Measurements from ENCODE around the gene ATG10. TPM values are rescaled to one million over a fixed set of nuclear protein-coding genes. Genes with fewer than 3 reads are reported as not detected.
"Not testable (repeated sequence)": the region's sequence is repeated elsewhere in the genome, so short reads cannot be mapped to it uniquely, and the experiment has no call there.

ATG10 gene
- polyA plus RNA-seq, 1 of the 3 experiments (the other 2 are of a cell fraction) = 3.2 TPM

- H3K27ac ChIP-seq (ENCODE audit: low read depth in 2 of 2, low read length in 1 of 2); H3K4me3 ChIP-seq (ENCODE audit: low read depth in 2 of 2, low read length in 1 of 2); DNase-seq; H3K27me3 ChIP-seq (ENCODE audit: insufficient read depth); H2AFZ ChIP-seq (ENCODE audit: low read depth); H3K9ac ChIP-seq; H3F3A ChIP-seq (replicated peaks; ENCODE audit: insufficient read depth); H3K9me2 ChIP-seq; POLR2A ChIA-PET; H4K20me1 ChIP-seq (ENCODE audit: insufficient read depth); H3K79me2 ChIP-seq (ENCODE audit: insufficient read depth); CTCF ChIA-PET; H3K4me2 ChIP-seq; H3K4me1 ChIP-seq (ENCODE audit: control insufficient read depth in 1 of 2, insufficient read depth in 2 of 2, low read depth in 1 of 2, low read length in 1 of 2); H3K9me3 ChIP-seq: not testable (repeated sequence)
- no CpG with 5 or more reads among the region's 30 CpGs for WGBS (ENCODE audit: low lambda C conversion rate)
- H3K36me3 ChIP-seq (replicated peaks in 1 of 2; ENCODE audit: control insufficient read depth in 1 of 2, insufficient read depth in 2 of 2, low read length in 1 of 2) = peaks cover 12 to 20% of the 10 kb centered on the region in 2 experiments
Observed at GRCh38 chr5:81983563-81983962, 11.7 kb downstream of the ATG10 start.

GRCh38 chr5:81986126-81986525 lies 14.3 kb downstream of the ATG10 start:
- Histone ChIP-seq H3K27ac (ENCODE audit: low read depth in 2 of 2, low read length in 1 of 2) (no peak overlapping the region), H3K4me1 (ENCODE audit: control insufficient read depth in 1 of 2, insufficient read depth in 2 of 2, low read depth in 1 of 2, low read length in 1 of 2) (peaks cover 0 to 3% of the 10 kb centered on the region in 2 experiments; a peak in 2 of 4 replicates), H3K36me3 (replicated peaks in 1 of 2; ENCODE audit: control insufficient read depth in 1 of 2, insufficient read depth in 2 of 2, low read length in 1 of 2) (peaks cover 8 to 23% of the 10 kb centered on the region in 2 experiments), H2AFZ (ENCODE audit: low read depth) (no peak overlapping the region), H3K4me3 (ENCODE audit: low read depth in 2 of 2, low read length in 1 of 2) (no peak overlapping the region), H3K4me2 (no peak overlapping the region), H3F3A (replicated peaks; ENCODE audit: insufficient read depth) (no peaks in the 10 kb centered on the region), H3K9ac (no peak overlapping the region), H3K9me2 (no peaks in the 10 kb centered on the region), H3K79me2 (ENCODE audit: insufficient read depth) (no peaks in the 10 kb centered on the region), H3K9me3 (no peaks in the 10 kb centered on the region), H3K27me3 (ENCODE audit: insufficient read depth) (no peaks in the 10 kb centered on the region), H4K20me1 (ENCODE audit: insufficient read depth) (no peaks in the 10 kb centered on the region)
- TF ChIP-seq MAX (IDR thresholded peaks at IDR 0.05; ENCODE audit: low read depth) (no peak), USF1 (IDR thresholded peaks at IDR 0.05; ENCODE audit: borderline replicate concordance, low read depth) (no peak), POLR2AphosphoS5 (IDR thresholded peaks at IDR 0.05; ENCODE audit: low read depth, low read length) (no peak), GABPA (IDR thresholded peaks at IDR 0.05; ENCODE audit: low read depth) (no peak), CHD2 (IDR thresholded peaks at IDR 0.05; ENCODE audit: low read length, partially characterized antibody) (no peak), NRF1 (IDR thresholded peaks at IDR 0.05; ENCODE audit: low read depth, low read length) (no peak), EZH2phosphoT487 (IDR thresholded peaks at IDR 0.05; ENCODE audit: borderline replicate concordance, low read depth) (no peak)
- DNase-seq = no peak
- WGBS (ENCODE audit: low lambda C conversion rate) = 94% methylated on average over 9 of the region's 9 CpGs
- CTCF ChIA-PET = no interaction called here
- POLR2A ChIA-PET = no interaction called here

- CTCF ChIA-PET = interaction anchor here (1.1 kb wide), 1 partner anchor 132 kb away, joined by 3 read pairs; no protein-coding TSS in a partner anchor
- H3K4me2 ChIP-seq = no peak overlapping the region
- no peaks in the 10 kb centered on the region for H3F3A ChIP-seq (replicated peaks; ENCODE audit: insufficient read depth)
- H3K4me3 ChIP-seq (ENCODE audit: low read depth in 2 of 2, low read length in 1 of 2) = no peak overlapping the region
- H3K9me2 ChIP-seq = no peaks in the 10 kb centered on the region
- H2AFZ ChIP-seq (ENCODE audit: low read depth) = no peak overlapping the region
- no peaks in the 10 kb centered on the region for H3K9me3 ChIP-seq
- DNase-seq = no peak
- no peaks in the 10 kb centered on the region for H4K20me1 ChIP-seq (ENCODE audit: insufficient read depth)
- no peaks in the 10 kb centered on the region for H3K79me2 ChIP-seq (ENCODE audit: insufficient read depth)
- POLR2A ChIA-PET = no interaction called here
- H3K27ac ChIP-seq (ENCODE audit: low read depth in 2 of 2, low read length in 1 of 2) = no peak overlapping the region
- no peak overlapping the region for H3K9ac ChIP-seq
- H3K27me3 ChIP-seq (ENCODE audit: insufficient read depth) = no peaks in the 10 kb centered on the region
- H3K4me1 ChIP-seq (ENCODE audit: control insufficient read depth in 1 of 2, insufficient read depth in 2 of 2, low read depth in 1 of 2, low read length in 1 of 2) = no peaks in the 10 kb centered on the region
- TF ChIP-seq IRF3 (IDR thresholded peaks at IDR 0.05; ENCODE audit: low read depth, low read length) (no peak), TEAD4 (IDR thresholded peaks at IDR 0.05; ENCODE audit: borderline replicate concordance, insufficient read depth) (no peak), FOXJ3 (CRISPR knock-in tag; IDR thresholded peaks at IDR 0.05) (no peak), REST (IDR thresholded peaks at IDR 0.05; ENCODE audit: low read depth, low read length) (no peak), EP300 (IDR thresholded peaks at IDR 0.05; ENCODE audit: borderline replicate concordance in 1 of 2, low read depth in 1 of 2, low read length in 1 of 2) (no peak), RFX5 (IDR thresholded peaks at IDR 0.05; ENCODE audit: low read length) (no peak), MEF2A (IDR thresholded peaks at IDR 0.05; ENCODE audit: borderline replicate concordance, low read depth) (no peak), USF1 (IDR thresholded peaks at IDR 0.05; ENCODE audit: borderline replicate concordance, low read depth) (no peak), TCF12 (IDR thresholded peaks at IDR 0.05) (no peak)
- H3K36me3 ChIP-seq (replicated peaks in 1 of 2; ENCODE audit: control insufficient read depth in 1 of 2, insufficient read depth in 2 of 2, low read length in 1 of 2) = peaks cover 2 to 18% of the 10 kb centered on the region in 2 experiments
- 79% methylated on average over 5 of the region's 5 CpGs for WGBS (ENCODE audit: low lambda C conversion rate)
Observed at GRCh38 chr5:81989204-81989603, 17.4 kb downstream of the ATG10 start.
